HG02642 (cell line): ENCODE data around the gene CSF3.

Source experiments
- ATAC-seq: cut with Tn5 transposase; IDR thresholded peaks from one replicate; pipeline ENCODE4 v1.9.1; 2021; ENCODE audit warnings: mild to moderate bottlenecking; ENCODE audit not compliant: unreplicated experiment, poor library complexity

Gene CSF3

GRCh38 chr17:40058865-40059264 lies 43.6 kb downstream of the CSF3 start:
- ATAC-seq = no peak

- ATAC-seq = no peak
These were observed 44.7 kb downstream of the CSF3 start for GRCh38 chr17:40059729-40060475.

- ATAC-seq = no peak
These were observed 45.8 kb downstream of the CSF3 start for GRCh38 chr17:40060887-40061608.

- ATAC-seq = no peak
These were observed 46.4 kb downstream of the CSF3 start for GRCh38 chr17:40061609-40062038.

- peak; percentile 74 for ATAC-seq
These were observed 47.3 kb downstream of the CSF3 start, which contains the start of gene THRA for GRCh38 chr17:40062329-40063186. THRA (plus strand) TSS chr17:40062965; CDS start chr17:40074489, 11,524 bp downstream.

GRCh38 chr17:40063187-40063771 lies 48.0 kb downstream of the CSF3 start:
- peak; percentile 30 for ATAC-seq

- no peak for ATAC-seq
These were observed 48.8 kb downstream of the CSF3 start for GRCh38 chr17:40063901-40064531.

- ATAC-seq = no peak
These were observed 49.9 kb downstream of the CSF3 start for GRCh38 chr17:40064971-40065768.

GRCh38 chr17:40065769-40066510 lies 50.7 kb downstream of the CSF3 start:
- no peak for ATAC-seq
